Measurements from ENCODE around the gene PTPN20.
"Not testable (repeated sequence)": the region's sequence is repeated elsewhere in the genome, so short reads cannot be mapped to it uniquely, and the experiment has no call there.

PTPN20 gene, protein sequence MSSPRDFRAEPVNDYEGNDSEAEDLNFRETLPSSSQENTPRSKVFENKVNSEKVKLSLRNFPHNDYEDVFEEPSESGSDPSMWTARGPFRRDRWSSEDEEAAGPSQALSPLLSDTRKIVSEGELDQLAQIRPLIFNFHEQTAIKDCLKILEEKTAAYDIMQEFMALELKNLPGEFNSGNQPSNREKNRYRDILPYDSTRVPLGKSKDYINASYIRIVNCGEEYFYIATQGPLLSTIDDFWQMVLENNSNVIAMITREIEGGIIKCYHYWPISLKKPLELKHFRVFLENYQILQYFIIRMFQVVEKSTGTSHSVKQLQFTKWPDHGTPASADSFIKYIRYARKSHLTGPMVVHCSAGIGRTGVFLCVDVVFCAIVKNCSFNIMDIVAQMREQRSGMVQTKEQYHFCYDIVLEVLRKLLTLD

DNA sequence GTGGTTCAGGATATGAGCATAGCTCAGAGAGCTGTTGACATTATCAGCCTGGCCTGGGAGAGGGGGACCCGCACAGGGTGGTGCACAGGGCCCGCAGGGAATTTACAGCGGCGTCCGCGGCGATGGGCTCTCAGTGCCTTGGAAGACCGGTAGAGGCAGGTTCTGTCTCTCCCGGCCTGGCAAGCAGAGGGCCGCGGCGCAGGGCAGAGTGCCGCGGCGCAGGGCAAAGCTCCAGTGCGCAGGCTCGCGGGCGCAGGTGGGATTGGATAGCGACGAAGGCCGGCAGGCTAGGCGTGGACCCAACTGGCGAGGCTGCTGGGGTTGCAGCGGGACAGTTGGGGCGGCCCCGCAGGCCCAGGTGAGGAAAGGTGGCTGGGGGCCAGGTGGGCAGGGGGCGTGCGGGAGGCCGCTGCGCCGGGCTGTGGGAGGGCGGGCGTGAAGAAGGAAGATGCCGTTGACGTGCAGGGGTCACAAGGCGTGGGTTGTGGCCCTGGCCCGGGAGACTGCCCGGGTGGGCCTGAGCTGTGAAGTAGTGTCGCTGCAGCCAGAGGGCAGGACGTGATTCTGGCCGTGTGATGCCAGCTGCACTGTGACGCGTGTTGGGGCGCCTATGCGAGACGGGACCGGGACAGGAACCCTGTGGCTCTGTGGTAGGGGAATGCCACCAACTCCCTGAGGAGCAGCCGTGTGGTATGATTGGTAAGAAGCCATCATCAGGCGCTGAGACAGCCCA is at the start of gene PTPN20:
PTPN20 (plus strand) TSS at position 285 of the 733 bp plus-strand sequence. CDS start 21,072 bp downstream, outside the sequence.
- DNase-seq, result not testable (repeated sequence)

DNA sequence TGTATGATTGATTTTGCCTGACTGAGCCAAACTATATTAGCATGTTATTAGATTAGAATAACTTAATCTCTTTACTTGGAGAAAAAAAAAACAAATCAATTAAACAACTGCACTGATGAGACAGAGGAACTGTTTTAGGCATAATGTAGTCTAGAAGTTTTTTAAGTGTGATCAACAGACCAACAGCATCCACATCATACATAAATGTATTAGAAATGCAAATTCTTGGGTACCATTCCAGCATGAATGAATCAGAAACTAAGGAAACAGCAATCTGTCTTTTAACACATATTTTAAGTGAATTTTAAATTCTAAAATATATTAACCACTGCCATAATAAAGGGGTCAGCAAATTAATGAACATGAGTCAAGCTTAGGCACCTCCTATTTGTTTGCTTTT is 41.5 kb upstream of the PTPN20 start:
- not testable (repeated sequence) for DNase-seq

DNA sequence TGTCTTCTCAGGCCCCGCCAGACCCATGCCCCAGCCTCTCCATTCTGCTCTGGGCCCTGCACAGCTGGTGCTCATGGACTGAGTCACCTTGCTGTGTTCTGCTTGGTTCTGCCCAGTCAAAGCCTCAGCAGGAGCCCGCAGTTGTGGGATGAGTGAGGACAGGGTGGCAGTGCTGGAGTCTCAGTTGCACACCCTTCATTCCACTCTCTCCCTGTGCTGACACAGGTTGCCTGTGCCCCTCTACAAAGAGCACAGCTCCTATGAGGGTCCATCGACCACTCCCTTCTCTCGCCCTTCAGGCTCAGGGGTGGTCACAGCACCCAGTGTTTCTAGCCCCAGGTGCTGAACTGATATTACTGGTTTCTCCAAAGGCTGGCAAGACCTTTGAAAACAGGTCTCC is 39.6 kb upstream of the PTPN20 start:
- DNase-seq, result not testable (repeated sequence)

DNA sequence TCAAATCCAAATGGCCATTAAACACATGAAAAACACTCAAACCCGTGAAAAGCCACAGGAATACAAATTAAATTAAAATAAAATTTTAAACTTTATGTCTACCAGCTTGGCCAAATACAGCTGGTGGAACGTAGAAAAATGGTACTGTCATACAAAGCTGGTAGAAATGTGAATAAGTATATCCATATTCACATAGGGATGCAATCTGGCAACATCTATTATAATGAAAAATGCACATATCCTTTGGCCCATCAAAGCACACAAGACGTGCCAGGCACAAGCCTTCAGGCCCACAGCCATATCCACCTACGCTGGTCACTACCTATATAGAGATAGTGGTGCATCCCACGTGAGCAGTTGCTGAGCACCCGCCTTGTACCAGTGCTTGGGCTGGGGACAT is 35.9 kb upstream of the PTPN20 start:
- DNase-seq, result not testable (repeated sequence)

DNA sequence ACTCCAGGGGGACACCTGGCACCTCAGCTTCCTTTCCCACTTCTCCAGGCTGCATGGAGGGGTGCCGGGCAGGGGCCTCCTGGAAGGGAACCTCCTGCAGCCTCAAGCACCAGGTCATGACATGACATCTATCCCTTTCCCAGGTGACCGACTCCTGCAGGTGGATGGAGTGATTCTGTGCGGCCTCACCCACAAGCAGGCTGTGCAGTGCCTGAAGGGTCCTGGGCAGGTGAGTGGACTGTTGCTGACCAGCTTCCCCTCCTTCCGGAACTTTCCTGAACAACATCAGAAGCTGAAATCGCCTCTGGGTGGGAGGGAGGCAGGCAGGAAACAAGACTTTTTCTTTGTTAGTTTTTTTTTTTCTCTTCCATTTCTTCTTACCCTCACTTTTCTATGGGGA is 34.5 kb upstream of the PTPN20 start:
- DNase-seq, result not testable (repeated sequence)

DNA sequence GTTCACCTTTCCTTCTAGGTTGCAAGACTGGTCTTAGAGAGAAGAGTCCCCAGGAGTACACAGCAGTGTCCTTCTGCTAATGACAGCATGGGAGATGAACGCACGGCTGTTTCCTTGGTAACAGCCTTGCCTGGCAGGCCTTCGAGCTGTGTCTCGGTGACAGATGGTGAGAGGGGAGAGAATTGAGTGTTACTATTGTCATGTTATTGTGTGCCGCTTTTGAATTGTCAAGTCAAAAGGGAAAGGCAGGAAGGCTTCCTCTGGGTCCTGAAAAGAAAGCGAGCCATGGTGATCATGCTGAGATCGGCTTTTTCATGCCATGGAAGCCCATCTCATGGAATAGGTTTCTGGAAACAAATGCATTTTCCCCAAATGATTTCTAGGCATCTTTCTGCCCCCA is 32.5 kb upstream of the PTPN20 start:
- DNase-seq, result not testable (repeated sequence)

DNA sequence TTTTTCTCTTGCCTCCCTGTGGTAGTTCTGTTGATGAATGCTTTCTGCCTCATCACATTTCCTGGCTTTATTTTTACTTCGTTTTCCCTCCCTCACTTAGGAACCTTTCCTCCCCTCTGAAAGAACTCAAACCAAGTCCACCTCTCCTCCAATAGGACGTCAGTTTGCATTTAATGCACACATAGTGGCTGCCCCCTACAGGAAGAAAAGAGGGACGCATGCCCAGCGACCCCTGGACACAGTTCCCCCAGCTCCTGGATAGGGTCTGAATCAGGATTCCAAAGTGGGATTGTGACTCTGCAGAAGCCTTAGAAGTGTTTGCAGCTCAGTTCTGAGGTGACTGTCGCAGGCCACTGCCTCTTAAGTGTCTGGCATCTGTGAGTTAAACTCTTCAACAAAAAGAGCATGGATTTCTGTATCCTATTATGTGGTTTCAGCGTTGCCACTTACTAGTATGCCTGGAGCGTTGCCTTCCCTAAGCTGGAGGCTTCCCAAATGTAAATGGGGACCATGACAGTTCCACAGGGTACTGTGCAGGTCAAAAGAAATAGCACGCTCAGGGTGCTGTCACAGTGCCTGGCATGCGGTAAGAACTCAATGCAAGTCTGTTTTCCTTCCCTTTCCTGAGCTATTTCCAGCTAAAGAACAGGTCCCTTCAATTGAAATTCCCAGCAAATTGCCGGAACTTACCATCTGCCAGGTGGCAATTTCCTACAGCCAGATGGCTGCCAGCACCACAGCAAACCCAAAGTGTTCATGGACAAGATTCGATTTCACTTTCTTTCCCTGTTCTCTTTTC is 20.2 kb upstream of the PTPN20 start:
- DNase-seq, result not testable (repeated sequence)

DNA sequence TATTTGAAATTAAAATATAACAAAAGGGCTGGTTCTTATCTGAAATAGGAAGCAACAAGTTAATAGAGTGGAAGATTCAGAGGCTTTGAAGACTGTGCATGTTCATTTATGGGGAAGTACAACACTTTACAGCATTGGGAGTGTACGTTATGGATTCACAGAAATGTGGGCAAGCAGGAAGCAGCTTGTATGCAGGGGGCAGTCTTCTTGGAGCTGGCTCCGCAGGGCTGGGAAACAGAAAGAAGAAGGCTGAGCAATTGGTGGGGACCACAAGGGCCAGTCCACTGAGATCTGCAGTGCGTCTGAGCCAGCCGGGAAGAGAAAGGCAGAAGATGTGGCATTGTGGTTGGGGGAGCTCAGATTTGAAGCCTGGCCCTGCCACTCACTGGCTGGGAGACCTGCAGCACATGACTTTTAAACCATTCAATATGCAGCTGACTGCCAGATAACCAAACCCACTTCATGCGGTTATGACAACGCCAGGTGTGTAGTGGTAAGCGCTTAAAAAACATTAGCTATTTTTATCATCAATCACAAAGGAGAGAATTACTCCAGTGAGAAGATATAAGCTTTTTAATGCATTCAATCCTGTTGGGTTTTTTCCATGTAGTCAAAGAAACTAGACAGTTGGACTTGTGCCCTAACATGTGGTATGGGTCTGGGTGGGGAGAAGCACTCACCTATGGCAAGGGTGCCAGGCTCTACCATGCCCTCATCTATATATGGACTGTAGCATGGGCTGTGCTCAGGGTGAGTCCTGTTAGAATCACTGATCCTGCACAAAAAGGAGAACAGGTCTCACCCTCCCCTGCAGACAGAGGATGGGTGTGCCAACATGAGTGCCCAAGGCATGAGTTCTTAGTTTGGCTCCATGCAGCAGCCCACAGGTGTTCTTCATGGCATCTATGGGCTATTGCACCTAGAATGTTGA is 14.2 kb upstream of the PTPN20 start:
- DNase-seq, result not testable (repeated sequence)

DNA sequence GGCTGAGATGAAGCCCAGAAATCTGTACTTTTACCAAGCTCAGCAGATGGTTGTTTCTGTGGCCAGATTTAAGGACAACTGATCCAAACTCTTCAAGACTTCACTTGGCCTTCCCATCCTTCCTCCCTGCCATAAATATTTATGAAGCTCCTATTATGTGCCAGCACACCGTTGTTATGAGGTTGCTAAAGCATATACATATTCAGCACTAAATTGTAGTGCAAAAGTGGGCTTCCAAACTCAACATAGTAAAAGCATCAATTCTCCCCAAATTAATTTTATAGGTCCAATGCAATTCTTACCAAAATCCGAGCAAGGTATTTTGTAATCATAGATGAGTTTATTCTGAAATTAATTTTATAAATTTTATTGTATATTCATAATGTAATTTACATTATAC is 10.0 kb upstream of the PTPN20 start:
- DNase-seq, result not testable (repeated sequence)

DNA sequence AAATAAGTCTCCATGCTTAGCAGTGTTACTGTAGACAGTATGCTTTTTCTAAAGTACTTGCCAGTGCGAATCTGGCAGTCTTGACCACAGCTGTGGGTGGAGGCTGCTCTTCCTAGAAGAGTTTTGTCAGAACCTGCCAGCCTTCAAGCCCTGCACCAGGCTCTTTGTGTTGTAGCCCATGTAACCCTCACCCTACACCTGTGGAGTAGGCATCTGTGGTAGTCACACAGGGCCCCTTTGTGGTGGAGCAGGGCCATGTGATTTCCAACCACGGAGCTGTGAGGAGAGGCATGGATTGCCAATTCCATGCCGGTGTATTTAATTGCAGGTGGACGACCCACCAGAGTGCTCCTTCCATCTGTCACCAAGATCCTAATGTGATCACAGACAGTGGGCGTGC is 7.4 kb upstream of the PTPN20 start:
- DNase-seq, result not testable (repeated sequence)

DNA sequence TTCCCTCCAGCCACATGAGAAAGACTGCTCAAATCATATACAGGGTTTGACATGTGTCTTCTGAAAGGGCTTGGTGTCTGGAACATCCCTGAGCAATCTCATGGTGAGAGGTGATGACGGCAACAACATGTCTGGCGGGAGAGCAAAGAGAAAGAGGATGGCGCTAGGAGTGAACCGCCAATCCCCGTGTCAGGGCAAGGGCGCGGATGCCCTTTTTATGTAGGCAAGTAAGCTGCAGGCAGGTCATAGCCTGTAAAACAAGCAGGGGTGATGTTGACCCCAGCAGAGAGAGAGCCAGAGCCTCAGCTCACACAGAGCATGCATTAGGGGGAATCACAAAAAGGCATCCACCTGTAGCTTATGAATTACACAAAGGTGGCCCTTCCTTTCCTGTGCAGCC is 4.9 kb upstream of the PTPN20 start:
- DNase-seq, result not testable (repeated sequence)

DNA sequence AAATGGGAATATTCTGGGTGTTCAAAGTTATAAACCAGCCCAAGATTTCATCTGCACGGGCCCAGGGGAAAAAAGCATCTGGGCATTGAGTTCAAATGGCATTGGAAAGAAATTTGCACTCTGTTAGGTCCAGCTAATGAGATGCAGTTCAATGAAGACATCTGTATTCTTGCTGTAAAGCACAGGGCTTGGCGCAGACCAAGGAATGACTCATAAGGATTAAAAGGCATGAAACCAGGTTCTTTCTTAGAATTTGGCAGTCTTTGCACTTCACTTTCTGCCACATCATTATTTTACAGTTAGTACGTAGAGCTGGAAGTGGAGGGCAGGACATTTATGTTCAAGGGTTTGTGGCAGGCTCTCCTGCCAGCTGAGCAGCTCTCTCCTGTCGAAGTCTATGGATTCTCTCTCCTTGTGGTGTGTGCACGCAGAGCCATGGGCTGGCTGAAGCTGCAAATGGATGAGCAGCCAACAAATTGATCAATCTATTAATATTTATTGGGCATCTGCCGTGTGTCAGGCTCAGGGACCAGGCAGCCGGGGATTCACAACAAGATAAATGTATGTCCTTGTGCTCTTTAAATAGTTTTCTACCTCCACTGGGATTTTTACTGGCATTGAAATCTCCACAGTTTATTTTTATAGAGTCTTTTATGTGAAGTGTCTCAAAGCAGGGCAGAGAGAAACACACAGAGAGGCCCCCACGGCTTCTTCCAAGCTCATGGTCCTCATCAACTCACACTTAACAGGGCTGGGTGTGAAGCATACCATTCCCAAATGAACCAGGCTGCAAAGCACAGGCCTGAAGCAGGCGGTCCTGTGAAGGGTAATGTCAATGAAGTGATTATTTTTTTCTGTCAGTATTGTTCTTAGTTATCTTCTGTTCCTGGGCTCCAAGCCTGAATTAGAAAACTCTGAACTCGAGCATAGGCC is 3.8 kb upstream of the PTPN20 start:
- not testable (repeated sequence) for DNase-seq

DNA sequence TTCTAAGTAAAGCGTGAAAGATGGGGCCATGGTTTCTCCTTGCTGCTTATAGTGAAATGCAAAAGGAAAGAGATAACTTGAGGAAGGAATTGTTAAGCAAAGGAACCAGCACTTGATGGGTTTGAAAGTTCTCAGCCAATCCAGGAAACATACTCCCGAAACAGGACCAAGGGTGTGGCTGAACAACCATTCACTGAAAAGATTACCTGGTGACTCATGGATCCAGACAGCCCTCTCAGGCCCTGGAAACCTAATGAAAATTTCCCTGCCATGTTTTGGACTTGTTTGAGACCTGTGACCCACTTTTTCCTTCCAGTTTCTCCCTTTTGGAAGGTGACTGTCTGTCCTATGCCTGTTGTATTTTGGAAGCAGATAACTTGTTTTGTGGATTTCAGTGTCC is 11.3 kb downstream of the PTPN20 start:
- not testable (repeated sequence) for DNase-seq

DNA sequence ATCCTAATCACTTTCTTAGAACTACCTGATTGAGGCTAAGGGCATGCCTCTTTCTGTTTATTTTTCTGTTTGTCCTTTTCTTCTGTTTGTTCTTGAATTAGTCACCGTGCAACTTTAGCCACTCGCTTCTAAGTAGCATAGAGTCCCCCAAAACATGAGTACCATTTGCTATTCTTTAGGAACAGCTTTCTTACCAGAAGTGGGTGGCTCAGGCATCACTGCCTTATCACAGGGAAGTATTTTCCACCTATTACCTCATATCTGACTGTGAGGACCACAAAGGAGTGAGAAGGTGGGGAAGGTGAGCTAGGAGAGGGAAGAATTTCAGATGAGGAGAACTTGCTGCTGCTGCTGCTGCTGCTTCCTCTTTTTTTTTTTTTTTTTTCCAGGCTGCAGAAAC is 13.9 kb downstream of the PTPN20 start:
- not testable (repeated sequence) for DNase-seq

DNA sequence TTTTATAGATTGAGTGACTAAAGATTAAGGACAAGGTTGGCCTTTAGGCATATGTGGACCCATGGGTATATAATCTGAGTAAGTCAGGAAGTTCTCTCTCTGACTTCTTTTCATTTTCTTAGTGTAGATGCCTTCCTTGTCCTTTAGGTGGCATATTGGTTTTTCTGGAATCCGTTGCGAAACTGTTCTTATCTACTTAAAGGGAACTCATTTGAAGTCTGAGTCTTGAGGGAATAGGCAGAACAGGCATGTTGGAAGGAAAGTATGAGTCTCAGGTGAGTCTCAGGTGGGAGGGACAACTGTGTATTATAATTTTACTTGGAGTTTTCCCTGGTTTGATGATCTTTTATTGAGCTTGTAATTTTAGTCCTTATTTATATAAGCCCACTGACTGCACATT is 14.6 kb downstream of the PTPN20 start:
- not testable (repeated sequence) for DNase-seq

DNA sequence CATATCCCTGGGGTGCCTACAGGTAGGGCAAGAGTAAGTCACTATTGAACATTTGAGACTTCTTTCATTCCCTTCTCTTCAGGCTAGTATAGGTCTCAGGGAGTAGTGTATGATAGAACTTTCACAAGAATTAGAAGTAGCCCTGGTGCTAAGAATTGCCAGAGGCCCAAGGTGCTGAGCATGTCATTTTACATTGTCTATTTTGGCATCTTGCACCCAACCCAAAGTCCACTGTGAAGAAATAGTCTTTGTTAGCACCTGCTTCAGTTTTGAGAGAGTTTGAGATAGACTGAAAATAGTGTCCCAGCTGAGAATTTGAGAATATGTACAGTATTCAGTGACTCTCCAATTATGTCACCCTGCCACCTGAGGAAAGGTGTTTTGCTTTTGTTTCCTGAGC is 17.6 kb downstream of the PTPN20 start:
- DNase-seq, result not testable (repeated sequence)

DNA sequence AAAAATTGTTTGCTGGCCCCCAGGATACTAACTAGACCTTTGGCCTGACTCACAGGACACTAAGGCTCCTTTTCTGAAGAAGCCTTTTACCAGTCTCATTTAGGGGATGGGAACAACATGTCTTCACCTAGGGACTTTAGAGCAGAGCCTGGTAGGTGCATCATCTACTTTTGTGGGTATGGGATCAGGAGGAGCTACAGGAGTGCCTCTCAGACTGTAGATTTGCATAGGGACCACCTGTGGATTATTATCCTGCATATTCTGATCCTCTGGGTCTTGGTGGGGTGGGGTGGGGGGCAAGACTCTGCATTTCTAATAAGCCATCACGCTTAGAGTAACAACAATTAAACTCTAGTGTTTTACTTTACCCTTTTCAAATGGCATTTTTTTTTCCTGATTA is 21.2 kb downstream of the PTPN20 start:
- DNase-seq, result not testable (repeated sequence)

DNA sequence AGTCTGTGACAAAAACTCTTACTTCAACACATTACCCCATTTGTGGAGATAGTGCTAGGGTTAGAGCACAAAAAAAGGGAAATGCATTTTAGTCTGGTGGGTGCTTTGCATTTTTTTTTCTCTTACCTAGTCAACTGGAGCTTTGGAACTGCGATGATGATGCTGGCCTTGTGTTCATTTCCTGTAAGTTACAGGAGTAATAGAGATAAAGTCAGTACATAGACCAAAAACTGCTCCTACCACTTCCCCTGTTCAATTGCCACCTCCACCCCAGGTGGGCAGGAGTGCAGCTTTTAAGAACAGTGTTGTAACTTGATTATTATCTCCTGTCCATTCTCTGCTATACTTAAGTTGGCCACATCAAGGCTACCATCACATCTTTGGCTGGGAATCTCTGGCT is 29.9 kb downstream of the PTPN20 start:
- DNase-seq, result not testable (repeated sequence)

DNA sequence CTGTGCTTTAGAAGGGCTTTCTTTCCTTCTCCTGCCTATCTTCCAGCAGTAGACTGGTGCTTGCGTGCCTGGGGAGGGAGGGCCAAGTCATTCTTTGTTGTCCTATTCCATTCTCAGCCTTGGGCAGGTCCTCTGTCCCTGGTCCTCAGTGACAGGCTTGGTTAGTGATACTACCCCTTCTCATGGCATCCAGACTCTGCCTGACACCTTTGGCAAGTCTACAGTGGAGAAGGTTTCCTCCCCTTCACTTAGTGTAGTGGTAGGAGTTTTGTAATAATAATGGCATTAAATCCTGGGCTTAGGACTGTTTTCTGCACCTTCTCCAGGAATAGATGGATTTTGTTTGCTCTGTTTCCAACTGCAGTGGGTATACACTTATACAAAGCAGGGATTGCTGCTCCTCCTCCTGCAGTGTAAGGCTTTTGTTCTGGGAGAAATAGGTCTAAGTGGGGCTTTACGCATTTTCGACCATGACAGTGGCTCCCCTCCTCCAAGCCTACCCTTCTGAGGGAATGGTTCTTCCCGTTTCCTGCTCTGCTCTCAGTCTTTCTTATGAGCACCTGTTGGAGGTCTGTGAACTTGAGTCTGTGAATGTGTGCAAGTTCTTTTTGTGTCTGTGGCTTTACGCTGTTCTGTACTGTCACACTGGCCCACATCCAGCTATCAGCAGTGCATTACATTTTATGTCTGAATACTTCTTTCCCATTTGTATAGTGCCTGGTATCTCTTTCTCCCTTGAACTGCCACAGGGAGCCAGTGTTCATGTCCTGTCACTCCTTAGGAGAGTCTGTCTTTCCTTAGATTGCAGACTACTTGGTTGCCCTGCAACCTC is 37.7 kb downstream of the PTPN20 start:
- not testable (repeated sequence) for DNase-seq

DNA sequence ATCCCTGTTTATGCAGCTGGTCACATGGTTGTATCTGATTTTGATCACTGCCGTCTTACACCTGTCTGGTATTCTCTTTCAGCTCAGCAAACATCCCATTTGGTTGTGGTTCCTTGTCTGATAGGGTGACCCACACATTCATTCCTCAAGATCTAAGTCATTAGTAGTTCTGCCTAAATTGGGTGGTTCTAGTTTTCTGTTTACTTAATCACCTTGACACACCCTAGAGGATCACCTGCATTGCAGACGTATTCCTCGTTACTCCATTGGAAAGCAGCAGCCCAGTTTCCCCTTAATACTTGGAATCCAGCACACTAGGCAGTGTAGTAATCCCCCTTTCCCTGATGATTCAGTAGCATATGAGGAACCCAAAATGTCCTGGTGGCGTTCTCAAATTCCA is 41.3 kb downstream of the PTPN20 start:
- not testable (repeated sequence) for DNase-seq

All from NCI-H1930 (cell line).